Mesenchymal stem cell (in vitro differentiated cells and primary cell): ENCODE data around the gene ARL13B. TPM values are rescaled to one million over a fixed set of nuclear protein-coding genes. Genes with fewer than 3 reads are reported as not detected.

Experiments
- DNase-seq: peaks from one replicate; pipeline ENCODE4 v3.0.0-alpha.2; 2013
- H2AFZ ChIP-seq: one replicate; pipeline ENCODE4 v1.6.1; 2013; ENCODE audit warnings: low read depth, mild to moderate bottlenecking, control low read depth, inconsistent platforms, low read length, moderate library complexity
- H2AK5ac ChIP-seq: 2 replicates; pipeline ENCODE4 v1.6.1; 2013; ENCODE audit warnings: low read length, moderate library complexity, mild to moderate bottlenecking, inconsistent platforms; ENCODE audit not compliant: severe bottlenecking
- H2BK120ac ChIP-seq: one replicate; pipeline ENCODE4 v1.6.1; 2013; ENCODE audit warnings: low read depth, mild to moderate bottlenecking, inconsistent platforms, low read length, moderate library complexity
- H2BK12ac ChIP-seq, 2 experiments: one replicate each; pipeline ENCODE4 v1.6.1; 2013; ENCODE audit warnings: inconsistent platforms in 2 of 2, low read length in 2 of 2, mild to moderate bottlenecking in 2 of 2, moderate library complexity in 2 of 2, control low read depth in 1 of 2
- H2BK15ac ChIP-seq: one replicate; pipeline ENCODE4 v1.6.1; 2013; ENCODE audit warnings: mild to moderate bottlenecking, low read depth, inconsistent platforms; ENCODE audit not compliant: poor library complexity, severe bottlenecking
- H2BK5ac ChIP-seq: 2 replicates; pipeline ENCODE4 v1.6.1; 2013; ENCODE audit warnings: low read depth, mild to moderate bottlenecking, low read length, control low read depth, inconsistent platforms; ENCODE audit not compliant: poor library complexity, severe bottlenecking
- H3K14ac ChIP-seq, 2 experiments: one replicate each; pipeline ENCODE4 v1.6.1; 2013; ENCODE audit warnings: inconsistent platforms in 2 of 2, low read length in 2 of 2, control low read depth in 1 of 2, mild to moderate bottlenecking in 1 of 2, moderate library complexity in 1 of 2
- H3K18ac ChIP-seq, 2 experiments: one replicate each; pipeline ENCODE4 v1.6.1; 2013; ENCODE audit warnings: inconsistent platforms in 2 of 2, low read length in 2 of 2, control low read depth in 1 of 2, low read depth in 1 of 2, mild to moderate bottlenecking in 1 of 2
- H3K23ac ChIP-seq, 2 experiments: one replicate each; pipeline ENCODE4 v1.6.1; 2013; ENCODE audit warnings: inconsistent platforms in 2 of 2, low read length in 2 of 2, mild to moderate bottlenecking in 2 of 2, moderate library complexity in 2 of 2, control low read depth in 1 of 2
- H3K27ac ChIP-seq: 2 replicates; pipeline ENCODE4 v1.5.1; 2013; ENCODE audit warnings: mild to moderate bottlenecking, moderate library complexity, low read length, control low read depth, inconsistent platforms; ENCODE audit not compliant: poor library complexity, severe bottlenecking
- H3K27me3 ChIP-seq, 2 experiments: 2 replicates each; pipeline versions ENCODE4 v1.6.1 to v1.7.0; 2013; ENCODE audit warnings: low read length in 2 of 2, mild to moderate bottlenecking in 2 of 2, moderate library complexity in 2 of 2, control low read depth in 1 of 2, inconsistent platforms in 1 of 2; ENCODE audit not compliant: control insufficient read depth in 1 of 2, insufficient read depth in 1 of 2
- H3K36me3 ChIP-seq, 2 experiments: 2 replicates each; pipeline versions ENCODE4 v1.6.1 to v1.7.0; 2013; ENCODE audit warnings: low read length in 2 of 2, control low read depth in 1 of 2, inconsistent platforms in 1 of 2, low read depth in 1 of 2, mild to moderate bottlenecking in 1 of 2; ENCODE audit not compliant: insufficient read depth in 2 of 2, control insufficient read depth in 1 of 2
- H3K4ac ChIP-seq, 2 experiments: one replicate each; pipeline ENCODE4 v1.6.1; 2013; ENCODE audit warnings: inconsistent platforms in 2 of 2, low read length in 2 of 2, mild to moderate bottlenecking in 2 of 2, moderate library complexity in 2 of 2, control low read depth in 1 of 2, low read depth in 1 of 2
- H3K4me1 ChIP-seq: 2 replicates; pipeline ENCODE4 v1.6.1; 2013; ENCODE audit warnings: low read depth, low read length, control low read depth; ENCODE audit not compliant: control insufficient read depth, insufficient read depth
- H3K4me2 ChIP-seq: 2 replicates; pipeline ENCODE4 v1.6.1; 2013; ENCODE audit warnings: low read length, mild to moderate bottlenecking, inconsistent platforms; ENCODE audit not compliant: poor library complexity, severe bottlenecking
- H3K4me3 ChIP-seq, 2 experiments: 2 replicates each; pipeline versions ENCODE4 v1.5.1 to v1.7.0; 2013; ENCODE audit warnings: low read length in 2 of 2, mild to moderate bottlenecking in 2 of 2, control low read depth in 1 of 2, low read depth in 1 of 2; ENCODE audit not compliant: insufficient read depth in 1 of 2
- H3K79me1 ChIP-seq: replicated peaks from 2 replicates; pipeline ENCODE4 v1.6.1; 2013; ENCODE audit warnings: mild to moderate bottlenecking, control low read depth, low read length, inconsistent platforms; ENCODE audit not compliant: poor library complexity, severe bottlenecking
- H3K9ac ChIP-seq: 2 replicates; pipeline ENCODE4 v1.7.0; 2013; ENCODE audit warnings: mild to moderate bottlenecking, low read length, moderate library complexity
- H3K9me3 ChIP-seq: 2 replicates; pipeline ENCODE4 v1.7.0; 2013; ENCODE audit warnings: mild to moderate bottlenecking, low read length; ENCODE audit not compliant: control insufficient read depth
- H4K8ac ChIP-seq: one replicate; pipeline ENCODE4 v1.6.1; 2013; ENCODE audit warnings: inconsistent platforms, mild to moderate bottlenecking, low read length, moderate library complexity
- H4K91ac ChIP-seq: one replicate; pipeline ENCODE4 v1.6.1; 2013; ENCODE audit warnings: mild to moderate bottlenecking, low read length, inconsistent platforms
- WGBS: methylation state at CpG from one replicate; pipeline ENCODE4 v1.1.7; 2013; ENCODE audit warnings: mixed read lengths; 5-methylcytosine and 5-hydroxymethylcytosine counted together
- small RNA-seq: library from polyadenylated mRNA; stranded (forward); fragments of <200 nt; extraction: miRNeasy Mini kit (QIAGEN cat#:217004); gene quantifications from one replicate; pipeline ENCODE3, GENCODE V24; 2013; ENCODE audit warnings: low read depth

ARL13B gene

DNA sequence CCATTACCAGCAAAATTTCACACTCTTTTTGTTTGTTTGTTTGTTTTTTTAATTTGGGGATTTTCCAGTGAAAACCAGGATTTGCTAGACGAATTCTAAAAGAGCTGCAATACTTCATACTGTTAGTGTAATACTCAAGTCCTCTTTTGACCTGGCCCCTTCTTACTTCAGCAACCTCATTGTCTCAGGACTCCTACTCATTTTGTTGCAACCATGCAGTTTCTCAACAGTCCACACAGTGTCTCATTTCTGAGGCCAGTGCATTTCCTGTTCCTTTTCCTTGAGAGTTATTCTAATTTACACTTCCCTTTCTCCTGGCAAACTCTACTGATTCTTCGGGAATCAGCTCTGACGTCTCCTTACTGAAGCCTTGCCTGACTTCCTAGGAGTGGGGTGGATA is 118.5 kb downstream of the ARL13B start:
- H3K36me3 ChIP-seq: peaks cover 3 to 58% of the 10 kb centered on the region in 2 experiments
- WGBS: 83% methylated on average over 3 of the region's 3 CpGs

GRCh38 chr3:94099311-94099710 is 119.4 kb downstream of the ARL13B start:
- H3K9me3 ChIP-seq: no peaks in the 10 kb centered on the region
- no CpG with 5 or more reads among the region's 1 CpG for WGBS
- H2BK12ac ChIP-seq: no peak overlapping the region
- H2AFZ ChIP-seq: no peak overlapping the region
- H2BK120ac ChIP-seq: no peak overlapping the region
- H3K9ac ChIP-seq: no peak overlapping the region
- no peak overlapping the region for H4K8ac ChIP-seq
- peaks cover 3 to 61% of the 10 kb centered on the region in 2 experiments for H3K36me3 ChIP-seq
- H3K4ac ChIP-seq: no peak overlapping the region
- H3K4me2 ChIP-seq: no peak overlapping the region
- no peak overlapping the region for H3K27ac ChIP-seq
- H3K23ac ChIP-seq: no peak overlapping the region
- no peaks in the 10 kb centered on the region for H3K4me1 ChIP-seq
- no peak overlapping the region for H4K91ac ChIP-seq
- no peak overlapping the region for H3K14ac ChIP-seq
- H2BK15ac ChIP-seq: no peak overlapping the region
- H2BK5ac ChIP-seq: no peak overlapping the region
- no peaks in the 10 kb centered on the region for H3K27me3 ChIP-seq
- peaks cover 4% of the 10 kb centered on the region for H3K79me1 ChIP-seq
- no peak overlapping the region for H2AK5ac ChIP-seq
- no peak for DNase-seq
- H3K18ac ChIP-seq: no peak overlapping the region
- H3K4me3 ChIP-seq: no peak overlapping the region

More for the DNA sequence above, 118.5 kb downstream of the ARL13B start:
- Histone ChIP-seq H3K14ac (no peak overlapping the region), H2BK5ac (no peak overlapping the region), H3K23ac (no peak overlapping the region), H2AFZ (no peak overlapping the region), H3K9ac (no peak overlapping the region), H3K27ac (no peak overlapping the region), H2BK120ac (no peak overlapping the region), H3K79me1 (peaks cover 4% of the 10 kb centered on the region), H2BK15ac (no peak overlapping the region), H4K8ac (no peak overlapping the region), H3K4ac (no peak overlapping the region), H3K27me3 (no peaks in the 10 kb centered on the region), H2AK5ac (no peak overlapping the region), H3K4me3 (no peak overlapping the region), H3K4me2 (no peak overlapping the region), H3K4me1 (no peaks in the 10 kb centered on the region), H2BK12ac (no peak overlapping the region), H3K9me3 (no peaks in the 10 kb centered on the region), H4K91ac (no peak overlapping the region), H3K18ac (no peak overlapping the region)
- peak; percentile 37 for DNase-seq

GRCh38 chr3:94101860-94102259 is 121.9 kb downstream of the ARL13B start:
- Histone ChIP-seq H2BK120ac (no peak overlapping the region), H3K27ac (no peak overlapping the region), H4K8ac (no peak overlapping the region), H3K9me3 (no peaks in the 10 kb centered on the region), H3K4me1 (no peaks in the 10 kb centered on the region), H2BK15ac (no peak overlapping the region), H2BK5ac (no peak overlapping the region), H3K18ac (no peak overlapping the region), H3K4me3 (no peak overlapping the region), H3K4me2 (no peak overlapping the region), H3K36me3 (peaks cover 0 to 45% of the 10 kb centered on the region in 2 experiments), H2AK5ac (no peak overlapping the region), H3K79me1 (peaks cover 3% of the 10 kb centered on the region), H3K4ac (no peak overlapping the region), H3K23ac (no peak overlapping the region), H4K91ac (no peak overlapping the region), H3K14ac (no peak overlapping the region), H3K27me3 (no peaks in the 10 kb centered on the region), H2AFZ (no peak overlapping the region), H2BK12ac (no peak overlapping the region), H3K9ac (no peak overlapping the region)
- no CpG with 5 or more reads among the region's 4 CpGs for WGBS
- DNase-seq: peak; percentile 11

Small RNA genes within 50 kb of the gene (small RNA-seq; reads per million reads assigned to genes)
- gene RF00019 (not detected), gene RNU6-511P (not detected)
